Erythroblast (primary cell): ENCODE measurements around the gene TMBIM4.

Experiments
- GATA1 ChIP-seq: IDR thresholded peaks from 2 replicates; pipeline ENCODE4 v1.6.1; 2011; ENCODE audit warnings: low read depth, mild to moderate bottlenecking, control low read depth, low read length, moderate library complexity
- POLR2A ChIP-seq: IDR thresholded peaks from 2 replicates; pipeline ENCODE4 v1.6.1; 2011; ENCODE audit warnings: mild to moderate bottlenecking, low read length

- TF ChIP-seq POLR2A (no peak), GATA1 (no peak)
Measured at GRCh38 chr12:66119870-66120241, 49.9 kb downstream of the TMBIM4 start.
